HUES6 (cell line): ENCODE data around the gene SEC23B.

ENCODE experiments used
- H3K27ac ChIP-seq: 2 replicates; pipeline ENCODE4 v1.7.0; 2013; ENCODE audit warnings: low read depth, mild to moderate bottlenecking, low read length, inconsistent platforms
- H3K27me3 ChIP-seq: 2 replicates; pipeline ENCODE4 v1.6.1; 2013; ENCODE audit warnings: low read length; ENCODE audit not compliant: control insufficient read depth, insufficient read depth
- H3K36me3 ChIP-seq: 2 replicates; pipeline ENCODE4 v1.6.1; 2013; ENCODE audit warnings: low read length; ENCODE audit not compliant: control insufficient read depth, insufficient read depth
- H3K4me1 ChIP-seq: 2 replicates; pipeline ENCODE4 v1.6.1; 2013; ENCODE audit warnings: low read length; ENCODE audit not compliant: control insufficient read depth, insufficient read depth
- H3K4me3 ChIP-seq: 2 replicates; pipeline ENCODE4 v1.5.1; 2013; ENCODE audit warnings: low read depth, low read length
- H3K9ac ChIP-seq: one replicate; pipeline ENCODE4 v1.6.1; 2013; ENCODE audit warnings: mild to moderate bottlenecking, low read length
- H3K9me3 ChIP-seq: 2 replicates; pipeline ENCODE4 v1.6.1; 2013; ENCODE audit warnings: low read depth, low read length; ENCODE audit not compliant: control insufficient read depth, insufficient read depth

The SEC23B gene

DNA sequence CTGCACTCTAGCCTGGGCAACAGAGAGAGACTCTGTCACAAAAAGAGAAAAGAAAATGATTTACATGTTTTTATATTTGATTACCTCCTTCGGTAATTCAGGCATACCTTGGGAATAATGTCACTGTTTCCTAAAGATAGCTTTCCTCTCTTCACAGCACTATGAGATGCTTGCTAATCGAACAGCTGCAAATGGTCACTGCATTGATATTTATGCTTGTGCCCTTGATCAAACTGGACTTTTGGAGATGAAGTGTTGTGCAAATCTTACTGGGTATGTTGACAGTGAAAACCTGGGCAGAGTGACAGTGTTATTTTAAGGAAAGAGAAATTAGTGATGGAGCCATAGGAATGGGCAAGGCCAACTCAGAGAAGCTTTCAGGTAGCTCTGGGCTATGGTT lies 19.6 kb downstream of the SEC23B start:
- H3K4me1 ChIP-seq: no peaks in the 10 kb centered on the region
- H3K36me3 ChIP-seq: peaks cover 84% of the 10 kb centered on the region
- H3K27ac ChIP-seq: no peak overlapping the region

DNA sequence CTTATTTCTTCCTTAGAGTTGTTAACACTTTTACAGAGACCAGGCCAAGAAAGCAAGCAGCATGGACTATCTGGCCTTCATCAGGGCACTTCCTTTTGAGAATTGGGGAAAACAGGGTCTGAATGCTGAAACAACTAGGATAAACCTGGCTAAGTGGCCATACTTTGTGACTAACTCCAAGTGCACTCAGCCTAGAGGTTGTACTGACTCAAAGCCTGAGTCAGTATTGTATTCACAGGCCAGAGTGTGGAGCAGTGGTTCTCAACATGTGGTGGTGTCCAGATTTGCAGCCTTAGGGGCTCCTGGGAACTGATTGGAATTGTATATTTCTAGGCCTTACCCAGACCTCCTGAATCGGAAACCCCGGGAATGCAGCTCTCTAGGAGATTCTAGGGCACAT lies 20.1 kb downstream of the SEC23B start:
- H3K4me1 ChIP-seq: no peaks in the 10 kb centered on the region
- H3K27ac ChIP-seq: no peak overlapping the region
- H3K36me3 ChIP-seq: peaks cover 87% of the 10 kb centered on the region

More for the DNA sequence above, 19.6 kb downstream of the SEC23B start:
- no peaks in the 10 kb centered on the region for H3K27me3 ChIP-seq
- no peaks in the 10 kb centered on the region for H3K9me3 ChIP-seq
- H3K9ac ChIP-seq: no peak overlapping the region
- H3K4me3 ChIP-seq: no peak overlapping the region

DNA sequence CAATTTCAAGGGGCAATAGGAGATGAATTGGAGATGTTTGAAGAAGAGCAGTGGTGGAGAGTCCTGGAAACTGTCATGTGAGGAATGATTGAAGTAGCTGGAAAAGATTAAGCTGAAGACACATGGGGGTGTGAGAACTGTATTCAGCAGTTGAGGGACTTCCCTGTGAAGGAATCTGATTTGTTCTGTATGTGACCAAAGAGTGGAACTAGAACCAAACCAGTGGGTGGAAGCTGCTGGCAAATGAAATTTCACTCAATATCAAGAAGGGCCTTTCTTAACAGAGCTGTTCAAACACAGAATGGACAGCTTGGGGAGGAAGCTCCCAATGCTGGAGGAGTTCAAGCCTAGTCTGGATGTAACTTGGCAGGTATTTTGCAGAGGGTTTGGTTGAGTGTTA lies 21.3 kb downstream of the SEC23B start:
- no peak overlapping the region for H3K9ac ChIP-seq
- H3K36me3 ChIP-seq: peaks cover 96% of the 10 kb centered on the region
- H3K9me3 ChIP-seq: no peaks in the 10 kb centered on the region
- no peak overlapping the region for H3K4me3 ChIP-seq
- no peak overlapping the region for H3K27ac ChIP-seq
- H3K27me3 ChIP-seq: no peaks in the 10 kb centered on the region
- H3K4me1 ChIP-seq: no peaks in the 10 kb centered on the region

More for the DNA sequence above, 20.1 kb downstream of the SEC23B start:
- no peaks in the 10 kb centered on the region for H3K9me3 ChIP-seq
- H3K9ac ChIP-seq: no peak overlapping the region
- no peaks in the 10 kb centered on the region for H3K27me3 ChIP-seq
- H3K4me3 ChIP-seq: no peak overlapping the region

DNA sequence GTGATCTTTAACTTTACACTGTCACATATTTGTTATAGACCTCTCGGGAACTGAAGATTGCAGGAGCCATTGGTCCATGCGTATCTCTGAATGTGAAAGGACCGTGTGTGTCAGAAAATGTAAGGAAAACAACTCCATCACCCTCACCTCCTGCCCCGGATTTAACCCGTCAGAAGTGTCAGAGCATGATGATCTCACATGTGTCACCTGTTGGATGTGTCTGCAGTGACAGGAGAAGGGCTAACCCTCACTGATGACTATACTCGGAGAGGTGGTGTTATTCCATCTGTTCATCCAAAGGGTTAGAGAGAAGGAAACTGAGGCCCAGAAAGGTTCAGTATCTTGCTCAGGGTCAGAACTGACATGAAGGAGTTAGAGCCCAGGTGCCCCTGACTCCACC lies 24.9 kb downstream of the SEC23B start:
- Histone ChIP-seq H3K9ac (no peak overlapping the region), H3K27ac (no peak overlapping the region), H3K36me3 (peaks cover 83% of the 10 kb centered on the region), H3K4me1 (no peaks in the 10 kb centered on the region), H3K27me3 (no peaks in the 10 kb centered on the region), H3K4me3 (no peak overlapping the region), H3K9me3 (no peaks in the 10 kb centered on the region)

DNA sequence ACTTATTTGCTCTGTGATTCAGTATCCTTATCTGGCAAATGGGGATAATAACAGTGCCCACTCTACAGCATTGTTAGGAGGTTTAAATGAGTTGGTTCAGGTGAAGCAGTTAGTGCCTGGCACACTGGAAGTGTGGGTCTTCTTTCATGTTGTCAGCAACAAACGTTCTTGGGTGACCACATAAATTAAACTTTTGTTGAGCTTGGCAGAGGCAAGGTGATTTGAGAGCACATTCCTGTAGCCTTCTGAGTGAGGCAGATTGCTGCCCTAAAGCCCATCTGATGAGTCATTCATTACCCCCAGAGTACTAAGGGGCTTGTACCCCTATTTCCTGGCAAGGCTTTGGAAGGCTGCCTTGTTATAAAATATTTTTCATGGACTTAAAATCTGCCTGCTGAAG lies 25.8 kb downstream of the SEC23B start:
- no peaks in the 10 kb centered on the region for H3K27me3 ChIP-seq
- no peaks in the 10 kb centered on the region for H3K4me1 ChIP-seq
- no peak overlapping the region for H3K27ac ChIP-seq
- no peak overlapping the region for H3K9ac ChIP-seq
- H3K36me3 ChIP-seq: peaks cover 80% of the 10 kb centered on the region
- H3K4me3 ChIP-seq: no peak overlapping the region
- H3K9me3 ChIP-seq: no peaks in the 10 kb centered on the region

DNA sequence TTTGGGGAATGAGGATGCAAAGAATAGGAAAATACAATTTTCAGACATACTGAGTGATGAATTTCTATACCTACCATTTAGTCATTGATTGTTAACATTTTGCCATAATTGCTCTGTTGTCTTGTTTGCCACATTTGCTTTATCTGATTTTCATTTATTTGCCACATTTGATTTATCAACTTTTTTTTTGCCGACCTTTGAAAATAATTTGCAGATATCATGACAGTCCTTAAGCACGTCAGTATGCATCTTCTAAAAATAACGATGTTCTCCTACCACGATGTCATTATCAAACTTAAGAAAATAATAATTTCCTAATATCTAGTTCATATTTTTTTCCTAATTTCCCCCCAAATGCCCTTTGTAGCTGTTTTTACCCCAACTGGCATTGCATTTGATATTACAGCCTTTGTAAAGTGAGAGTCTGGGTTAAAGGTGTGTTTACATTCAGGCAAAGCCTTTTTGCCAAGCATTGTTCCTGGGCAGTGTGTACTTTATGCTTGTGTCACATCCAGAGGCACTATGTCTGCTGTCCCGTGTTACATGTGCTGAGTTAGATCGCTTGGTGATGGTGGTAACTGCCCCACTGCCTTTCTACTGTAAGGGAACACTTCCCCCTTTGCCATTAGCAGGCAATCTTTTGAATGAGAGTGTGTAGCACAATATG lies 26.4 kb downstream of the SEC23B start:
- H3K4me3 ChIP-seq: no peak overlapping the region
- H3K4me1 ChIP-seq: no peaks in the 10 kb centered on the region
- H3K9me3 ChIP-seq: no peaks in the 10 kb centered on the region
- peaks cover 76% of the 10 kb centered on the region for H3K36me3 ChIP-seq
- H3K27me3 ChIP-seq: no peaks in the 10 kb centered on the region
- H3K27ac ChIP-seq: no peak overlapping the region
- no peak overlapping the region for H3K9ac ChIP-seq

DNA sequence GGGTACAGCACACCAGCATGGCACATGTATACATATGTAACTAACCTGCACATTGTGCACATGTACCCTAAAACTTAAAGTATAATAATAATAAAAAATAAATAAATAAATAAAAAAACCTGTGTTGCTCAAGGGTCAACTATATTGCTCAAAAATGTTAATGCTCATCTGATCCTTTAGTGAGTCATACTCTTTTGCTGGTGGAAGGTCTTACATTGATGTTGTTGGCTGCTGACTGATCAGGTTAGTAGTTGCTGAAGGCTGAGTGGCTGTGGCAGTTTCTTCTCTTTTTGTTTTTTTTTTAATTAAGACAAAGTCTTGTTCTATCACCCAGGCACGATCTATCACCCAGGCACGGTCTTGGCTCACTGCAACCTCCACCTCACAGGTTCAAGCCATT lies 29.9 kb downstream of the SEC23B start:
- no peak overlapping the region for H3K9ac ChIP-seq
- peaks cover 66% of the 10 kb centered on the region for H3K36me3 ChIP-seq
- no peaks in the 10 kb centered on the region for H3K27me3 ChIP-seq
- no peaks in the 10 kb centered on the region for H3K9me3 ChIP-seq
- H3K4me3 ChIP-seq: no peak overlapping the region
- H3K4me1 ChIP-seq: no peaks in the 10 kb centered on the region
- H3K27ac ChIP-seq: no peak overlapping the region

DNA sequence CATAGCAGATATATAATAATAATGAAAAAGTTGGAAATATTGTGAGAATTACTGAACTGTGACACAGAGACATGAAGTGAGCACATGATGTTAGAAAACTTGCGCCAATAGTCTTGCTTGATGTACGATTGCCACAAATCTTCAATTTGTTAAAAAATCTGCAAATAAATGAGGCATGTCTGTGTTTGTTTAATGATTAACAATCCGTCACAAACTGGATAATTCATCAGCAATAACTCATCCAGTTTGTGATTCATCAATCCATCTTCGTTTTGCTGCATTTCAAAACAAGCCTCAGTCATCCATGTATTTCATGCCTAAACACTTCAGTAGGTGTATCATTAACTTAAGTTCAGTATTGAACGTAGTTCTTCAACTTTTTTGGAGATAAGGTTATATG lies 34.0 kb downstream of the SEC23B start:
- no peaks in the 10 kb centered on the region for H3K9me3 ChIP-seq
- no peak overlapping the region for H3K4me3 ChIP-seq
- H3K27ac ChIP-seq: no peak overlapping the region
- H3K27me3 ChIP-seq: no peaks in the 10 kb centered on the region
- H3K36me3 ChIP-seq: peaks cover 72% of the 10 kb centered on the region
- H3K9ac ChIP-seq: no peak overlapping the region
- H3K4me1 ChIP-seq: no peaks in the 10 kb centered on the region

DNA sequence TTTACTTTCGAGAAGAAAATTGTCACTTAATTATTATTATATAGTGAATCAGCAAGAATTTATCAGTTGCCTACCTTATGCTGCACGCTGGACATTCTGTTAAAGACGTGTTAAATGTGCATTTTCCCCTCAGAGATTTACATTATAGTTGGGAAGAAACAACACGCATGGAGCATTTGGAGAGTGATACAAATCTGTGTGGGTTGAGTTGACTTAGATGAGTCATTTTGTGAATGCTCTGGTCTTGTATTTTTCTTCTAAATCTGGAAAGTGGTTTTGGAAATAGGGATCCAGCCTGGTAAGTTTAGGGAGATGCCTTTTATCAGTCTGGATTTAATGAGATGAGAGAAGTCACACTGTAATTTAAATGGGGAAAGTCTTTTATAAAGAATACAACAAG lies 35.5 kb downstream of the SEC23B start:
- Histone ChIP-seq H3K4me1 (no peaks in the 10 kb centered on the region), H3K9ac (no peak overlapping the region), H3K9me3 (no peaks in the 10 kb centered on the region), H3K27ac (no peak overlapping the region), H3K4me3 (no peak overlapping the region), H3K36me3 (peaks cover 77% of the 10 kb centered on the region), H3K27me3 (no peaks in the 10 kb centered on the region)

DNA sequence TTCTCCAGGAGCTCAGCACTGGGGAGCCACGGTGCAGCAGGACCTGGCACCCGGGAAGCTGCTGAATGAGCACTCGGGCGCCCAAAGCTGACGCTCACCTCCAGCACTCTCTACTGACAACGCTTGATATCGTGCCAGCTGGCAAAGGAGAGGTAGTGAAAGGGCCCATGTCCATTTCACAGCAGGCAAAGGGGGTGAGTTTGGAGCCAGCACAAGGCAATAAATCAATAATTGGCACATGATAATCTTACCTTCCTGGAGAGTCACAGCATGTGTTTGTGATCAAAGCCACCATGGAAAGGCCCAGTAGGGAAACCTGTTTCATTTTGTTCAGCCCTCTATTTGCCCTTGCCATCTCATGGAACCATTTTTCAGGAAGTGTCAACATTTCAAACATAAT lies 36.2 kb downstream of the SEC23B start:
- Histone ChIP-seq H3K27me3 (no peaks in the 10 kb centered on the region), H3K4me3 (no peak overlapping the region), H3K4me1 (no peaks in the 10 kb centered on the region), H3K36me3 (peaks cover 80% of the 10 kb centered on the region), H3K9me3 (no peaks in the 10 kb centered on the region), H3K9ac (no peak overlapping the region), H3K27ac (no peak overlapping the region)

DNA sequence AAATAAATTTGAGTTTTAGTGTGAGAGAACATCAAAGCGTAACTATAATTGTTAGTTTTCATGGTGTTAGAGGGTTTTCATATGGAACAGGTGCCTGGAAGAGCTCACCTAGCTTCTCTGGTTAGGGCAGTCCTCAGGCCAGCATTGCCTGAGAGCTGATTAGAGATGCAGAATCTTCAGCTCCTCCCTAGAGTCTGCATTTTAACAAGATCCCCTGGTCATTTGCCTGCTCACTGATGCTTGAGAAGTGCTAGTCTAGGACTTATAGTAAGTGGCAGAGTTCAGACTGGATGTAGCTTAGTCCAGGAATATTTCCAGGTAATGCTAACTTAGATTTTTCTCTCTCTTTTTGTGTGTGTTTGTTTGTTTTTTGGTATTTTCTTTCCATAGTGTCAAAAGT lies 37.8 kb downstream of the SEC23B start:
- Histone ChIP-seq H3K27ac (no peak overlapping the region), H3K9me3 (no peaks in the 10 kb centered on the region), H3K4me1 (no peaks in the 10 kb centered on the region), H3K9ac (no peak overlapping the region), H3K27me3 (no peaks in the 10 kb centered on the region), H3K36me3 (peaks cover 90% of the 10 kb centered on the region), H3K4me3 (no peak overlapping the region)

DNA sequence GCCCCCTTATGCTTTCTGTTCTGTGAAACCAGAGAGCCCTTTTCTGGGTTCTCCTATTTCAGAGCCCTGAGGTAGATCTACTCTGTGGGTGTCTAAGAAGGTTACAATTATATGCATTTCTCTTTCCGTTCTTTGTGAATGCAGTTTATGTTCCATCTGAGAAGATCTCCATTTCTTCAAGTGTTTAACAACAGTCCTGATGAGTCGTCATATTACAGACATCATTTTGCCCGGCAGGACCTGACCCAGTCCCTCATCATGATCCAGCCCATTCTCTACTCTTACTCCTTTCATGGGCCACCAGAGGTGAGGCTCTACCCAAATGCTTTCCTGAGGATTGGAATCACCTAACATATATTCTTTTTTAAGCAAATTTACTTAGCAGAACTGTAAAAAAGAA lies 40.7 kb downstream of the SEC23B start:
- Histone ChIP-seq H3K4me3 (no peak overlapping the region), H3K4me1 (no peaks in the 10 kb centered on the region), H3K9ac (no peak overlapping the region), H3K9me3 (no peaks in the 10 kb centered on the region), H3K27ac (no peak overlapping the region), H3K36me3 (peaks cover 86% of the 10 kb centered on the region), H3K27me3 (no peaks in the 10 kb centered on the region)
